ENCODE data around the gene RIC8A.

- TF ChIP-seq NFIC (IDR thresholded peaks at IDR 0.05) (no peak), TAF1 (IDR thresholded peaks at IDR 0.05; ENCODE audit: low read depth) (no peak), MAX (IDR thresholded peaks at IDR 0.05) (no peak), REST (IDR thresholded peaks at IDR 0.05; ENCODE audit: low read depth) (no peak), EP300 (IDR thresholded peaks at IDR 0.05; ENCODE audit: borderline replicate concordance) (no peak), ZBTB7A (IDR thresholded peaks at IDR 0.05; ENCODE audit: low read depth) (no peak), CEBPB (IDR thresholded peaks at IDR 0.05) (no peak), YY1 (IDR thresholded peaks at IDR 0.05; ENCODE audit: low read depth) (no peak)
Measured at GRCh38 chr11:224424-224823, 16.9 kb downstream of the RIC8A start.

All from Ishikawa (cell line).